Common myeloid progenitor, CD34-positive (primary cell): ENCODE results near the gene KRTAP10-3.

Experiments
- CTCF ChIA-PET: fragments of 350-600 bp; sonication (Branson Sonifier 250); formaldehyde crosslinking; loops from one replicate; lab custom pipeline; 2021; ENCODE audit warnings: antibody characterized with exemption; lab: Charles Lee
- POLR2A ChIA-PET: fragments of 350-600 bp; sonication (Branson Sonifier 250); formaldehyde crosslinking; loops from one replicate; lab custom pipeline; 2021; ENCODE audit warnings: antibody characterized with exemption; lab: Charles Lee
- DNase-seq, 3 donors: peaks; one replicate each; pipeline versions ENCODE4 v3.0.0 to v3.0.0-alpha.2; 2013
- H3K27ac ChIP-seq, 2 experiments: 1 replicate in 1 of 2; 2 replicates in 1 of 2; pipeline ENCODE4 v1.7.0; 2013; ENCODE audit warnings: inconsistent platforms in 2 of 2, low read length in 2 of 2, mild to moderate bottlenecking in 2 of 2, low read depth in 1 of 2, moderate library complexity in 1 of 2; ENCODE audit not compliant: severe bottlenecking in 2 of 2, insufficient read depth in 1 of 2, poor library complexity in 1 of 2
- H3K27me3 ChIP-seq, 5 experiments: replicated peaks in 2 of 5; 1 replicate in 3 of 5; 2 replicates in 2 of 5; pipeline versions ENCODE4 v1.6.1 to v1.7.0; 2013; ENCODE audit warnings: low read length in 4 of 5, mild to moderate bottlenecking in 2 of 5, moderate library complexity in 2 of 5, inconsistent platforms in 1 of 5; ENCODE audit not compliant: insufficient read depth in 5 of 5, control insufficient read depth in 4 of 5
- H3K36me3 ChIP-seq, 4 experiments: 1 replicate in 2 of 4; 2 replicates in 2 of 4; pipeline versions ENCODE4 v1.6.1 to v1.7.0; 2013; ENCODE audit warnings: low read length in 3 of 4, control low read depth in 1 of 4, mild to moderate bottlenecking in 1 of 4; ENCODE audit not compliant: control insufficient read depth in 4 of 4, insufficient read depth in 4 of 4
- H3K4me1 ChIP-seq, 4 experiments: 1 replicate in 3 of 4; 2 replicates in 1 of 4; pipeline versions ENCODE4 v1.6.1 to v1.7.1; 2013; ENCODE audit warnings: low read length in 3 of 4, mild to moderate bottlenecking in 3 of 4, control low read depth in 1 of 4, inconsistent platforms in 1 of 4, moderate library complexity in 1 of 4; ENCODE audit not compliant: control insufficient read depth in 4 of 4, insufficient read depth in 4 of 4; ENCODE audit errors: control extremely low read depth in 1 of 4
- H3K4me3 ChIP-seq, 7 experiments: 1 replicate in 4 of 7; 2 replicates in 3 of 7; pipeline versions ENCODE4 v1.5.1 to v1.7.0; 2013; ENCODE audit warnings: mild to moderate bottlenecking in 7 of 7, low read length in 6 of 7, moderate library complexity in 6 of 7, inconsistent platforms in 2 of 7, low read depth in 2 of 7, control low read depth in 1 of 7; ENCODE audit not compliant: insufficient read depth in 4 of 7, control insufficient read depth in 1 of 7; ENCODE audit errors: extremely low read depth in 1 of 7
- H3K9me3 ChIP-seq, 5 experiments: 1 replicate in 4 of 5; 2 replicates in 1 of 5; pipeline versions ENCODE4 v1.6.1 to v1.7.1; 2013; ENCODE audit warnings: low read length in 4 of 5, mild to moderate bottlenecking in 2 of 5, inconsistent platforms in 1 of 5, low read depth in 1 of 5, moderate library complexity in 1 of 5; ENCODE audit not compliant: control insufficient read depth in 4 of 5, insufficient read depth in 2 of 5; ENCODE audit errors: control extremely low read depth in 1 of 5
- WGBS: methylation state at CpG from one replicate; pipeline ENCODE4 v1.1.5; 2013; ENCODE audit not compliant: insufficient coverage; 5-methylcytosine and 5-hydroxymethylcytosine counted together

The KRTAP10-3 gene

GRCh38 chr21:44589586-44590305 is 31.2 kb upstream of the KRTAP10-3 start:
- DNase-seq = no peak
- Histone ChIP-seq H3K4me3 (no peak overlapping the region), H3K4me1 (peaks cover 0 to 5% (median 0%) of the 10 kb centered on the region in 4 experiments), H3K27me3 (peaks cover 0 to 12% (median 2%) of the 10 kb centered on the region in 5 experiments), H3K27ac (no peak overlapping the region), H3K9me3 (peaks cover 0 to 8% (median 3%) of the 10 kb centered on the region in 5 experiments), H3K36me3 (no peaks in the 10 kb centered on the region)
- CTCF ChIA-PET = no interaction called here
- POLR2A ChIA-PET = no interaction called here
- 92% methylated on average over 23 of the region's 24 CpGs for WGBS

GRCh38 chr21:44589094-44589493 is 30.5 kb upstream of the KRTAP10-3 start:
- Histone ChIP-seq H3K27ac (no peak overlapping the region), H3K9me3 (peaks cover 0 to 8% (median 3%) of the 10 kb centered on the region in 5 experiments), H3K27me3 (peaks cover 0 to 16% (median 2%) of the 10 kb centered on the region in 5 experiments), H3K4me3 (no peak overlapping the region), H3K36me3 (no peaks in the 10 kb centered on the region), H3K4me1 (peaks cover 0 to 4% (median 0%) of the 10 kb centered on the region in 4 experiments)
- DNase-seq = no peak
- CTCF ChIA-PET = no interaction called here
- POLR2A ChIA-PET = no interaction called here
- WGBS = 90% methylated on average over 1 of the region's 2 CpGs

- WGBS = 86% methylated on average over 3 of the region's 3 CpGs
- DNase-seq = no peak
- no peak overlapping the region for H3K4me3 ChIP-seq
- CTCF ChIA-PET = no interaction called here
- POLR2A ChIA-PET = no interaction called here
- no peaks in the 10 kb centered on the region for H3K4me1 ChIP-seq
- peaks cover 0 to 32% (median 2%) of the 10 kb centered on the region in 5 experiments for H3K27me3 ChIP-seq
- H3K27ac ChIP-seq = no peak overlapping the region
- H3K36me3 ChIP-seq = no peaks in the 10 kb centered on the region
- H3K9me3 ChIP-seq = peaks cover 2 to 23% (median 8%) of the 10 kb centered on the region in 5 experiments
These were observed 27.3 kb upstream of the KRTAP10-3 start for GRCh38 chr21:44585892-44586291.

- DNase-seq = no peak
- POLR2A ChIA-PET = no interaction called here
- Histone ChIP-seq H3K36me3 (no peaks in the 10 kb centered on the region), H3K4me3 (no peak overlapping the region), H3K27ac (no peak overlapping the region), H3K27me3 (peaks cover 0 to 38% (median 2%) of the 10 kb centered on the region in 5 experiments), H3K9me3 (peaks cover 2 to 24% (median 8%) of the 10 kb centered on the region in 5 experiments), H3K4me1 (no peaks in the 10 kb centered on the region)
- 90% methylated on average over 3 of the region's 6 CpGs for WGBS
- CTCF ChIA-PET = no interaction called here
These were observed 25.2 kb upstream of the KRTAP10-3 start for GRCh38 chr21:44583800-44584147.

- no peaks in the 10 kb centered on the region for H3K36me3 ChIP-seq
- WGBS = 54% methylated on average over 10 of the region's 11 CpGs
- no peak overlapping the region for H3K27ac ChIP-seq
- ChIA-PET CTCF (no interaction called here), POLR2A (no interaction called here)
- no peaks in the 10 kb centered on the region for H3K4me1 ChIP-seq
- no peak overlapping the region for H3K4me3 ChIP-seq
- peaks cover 0 to 38% (median 2%) of the 10 kb centered on the region in 5 experiments for H3K27me3 ChIP-seq
- no peak for DNase-seq
- H3K9me3 ChIP-seq = peaks cover 2 to 29% (median 13%) of the 10 kb centered on the region in 5 experiments
These were observed 24.6 kb upstream of the KRTAP10-3 start for GRCh38 chr21:44583089-44583799.

- Histone ChIP-seq H3K9me3 (peaks cover 2 to 33% (median 17%) of the 10 kb centered on the region in 5 experiments), H3K27ac (no peak overlapping the region), H3K4me3 (no peak overlapping the region), H3K4me1 (no peaks in the 10 kb centered on the region), H3K27me3 (peaks cover 0 to 40% (median 2%) of the 10 kb centered on the region in 5 experiments), H3K36me3 (no peaks in the 10 kb centered on the region)
- ChIA-PET POLR2A (no interaction called here), CTCF (no interaction called here)
- 91% methylated on average over 9 of the region's 15 CpGs for whole genome bisulfite sequencing
- DNase-seq = no peak
These were observed 23.5 kb upstream of the KRTAP10-3 start for GRCh38 chr21:44582055-44582454.

- ChIA-PET POLR2A (no interaction called here), CTCF (no interaction called here)
- no peak for DNase-seq
- WGBS = 86% methylated on average over 1 of the region's 3 CpGs
- H3K4me1 ChIP-seq = no peaks in the 10 kb centered on the region
- H3K36me3 ChIP-seq = no peaks in the 10 kb centered on the region
- H3K4me3 ChIP-seq = no peak overlapping the region
- no peak overlapping the region for H3K27ac ChIP-seq
- peaks cover 2 to 33% (median 17%) of the 10 kb centered on the region in 5 experiments for H3K9me3 ChIP-seq
- peaks cover 0 to 39% (median 2%) of the 10 kb centered on the region in 5 experiments for H3K27me3 ChIP-seq
These were observed 22.6 kb upstream of the KRTAP10-3 start for GRCh38 chr21:44581158-44581557.
